T follicular helper cell (primary cell): Measurements from ENCODE around the gene ITIH5.
"Not testable (repeated sequence)": the region's sequence is repeated elsewhere in the genome, so short reads cannot be mapped to it uniquely, and the experiment has no call there.

Source experiments
- DNase-seq: peaks from one replicate; pipeline ENCODE4 v3.0.0-alpha.2; 2020; ENCODE audit warnings: low read depth
- total RNA-seq, 2 experiments: gene quantifications; one replicate each; lab custom pipeline; 2026; lab: John Stamatoyannopoulos, UW

ITIH5 gene
- total RNA-seq, result 0 to 0.09 reads per million in 2 experiments

DNA sequence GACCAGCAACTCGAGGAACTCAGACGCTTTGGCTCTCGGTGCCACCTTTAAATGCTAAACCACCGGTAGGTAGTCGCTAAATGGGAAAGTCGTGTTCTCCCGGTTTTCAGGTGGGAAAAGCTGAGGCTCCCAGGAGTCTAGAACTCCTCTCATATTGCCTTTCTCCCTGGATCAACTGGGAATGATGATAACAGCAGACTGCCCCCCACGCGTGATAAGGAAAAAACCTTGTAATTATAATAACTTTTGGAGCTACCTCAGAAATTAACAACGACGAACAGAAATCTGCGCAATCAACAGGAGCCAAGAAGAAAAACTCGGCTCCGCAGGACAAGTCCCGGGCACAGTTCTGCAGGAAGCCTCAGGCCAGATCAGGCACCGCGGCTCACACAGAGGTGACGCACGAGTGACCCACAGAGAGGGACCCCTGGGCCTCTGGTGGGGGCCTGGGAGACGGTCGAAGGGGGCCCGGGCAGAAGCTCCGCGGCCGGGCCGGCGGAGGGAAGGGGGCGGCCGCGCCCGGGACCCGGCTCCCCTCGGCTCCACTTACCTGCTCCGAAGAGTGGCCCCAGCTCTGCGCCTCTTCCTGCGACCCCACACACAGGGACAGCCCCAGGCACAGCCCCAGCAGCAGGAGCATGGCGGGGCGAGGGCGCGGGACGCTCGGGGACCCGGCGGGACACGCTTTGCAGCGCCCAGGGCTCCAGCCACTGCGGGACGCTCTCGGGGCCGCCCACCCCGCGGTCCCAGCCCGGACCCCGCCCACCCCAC lies at the start of gene ITIH5:
Gene ITIH5 (minus strand): TSS at position 714 of the 771 bp plus-strand sequence. CDS start 74 bp downstream, at position 640.
- DNase-seq, result no peak

DNA sequence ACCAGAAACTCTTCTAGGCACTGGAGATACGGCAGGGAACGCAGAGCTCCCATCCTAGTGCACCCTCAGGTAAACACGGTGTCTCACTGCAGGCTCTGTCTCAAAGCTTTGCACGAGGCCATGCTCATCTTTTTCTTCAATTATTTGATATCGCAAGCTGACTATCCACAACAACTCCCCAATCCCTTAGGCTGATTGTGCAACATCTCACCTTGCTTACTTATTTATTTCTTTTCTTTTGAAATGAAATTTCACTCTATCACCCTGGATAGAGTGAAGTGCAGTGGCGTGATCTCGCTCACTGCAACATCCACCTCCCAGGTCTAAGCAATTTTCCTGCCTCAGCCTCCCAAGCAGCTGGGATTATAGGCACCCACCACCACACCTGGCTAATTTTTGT lies 48.7 kb upstream of the ITIH5 start:
- DNase-seq, result no peak

DNA sequence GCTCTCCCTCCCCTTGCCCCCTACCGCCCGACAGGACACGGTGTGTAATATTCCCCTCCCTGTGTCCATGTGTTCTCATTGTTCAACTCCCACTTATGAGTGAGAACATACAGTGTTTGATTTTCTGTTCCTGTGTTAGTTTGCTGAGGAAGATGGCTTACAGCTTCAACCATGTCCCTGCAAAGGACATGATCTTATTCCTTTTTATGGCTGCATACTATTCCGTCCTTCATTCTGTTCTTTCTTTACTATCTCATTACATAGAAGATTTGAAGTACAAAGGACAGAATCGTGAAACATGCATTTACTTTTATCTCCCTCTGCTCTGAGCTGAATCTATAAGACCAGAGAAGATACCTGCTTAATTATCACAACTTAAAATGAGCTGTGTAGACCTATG lies 44.3 kb upstream of the ITIH5 start:
- DNase-seq, result not testable (repeated sequence)

- no peak for DNase-seq
Observed at GRCh38 chr10:7710446-7710845, 43.7 kb upstream of the ITIH5 start.

GRCh38 chr10:7708832-7709231 lies 42.1 kb upstream of the ITIH5 start:
- DNase-seq, result no peak

DNA sequence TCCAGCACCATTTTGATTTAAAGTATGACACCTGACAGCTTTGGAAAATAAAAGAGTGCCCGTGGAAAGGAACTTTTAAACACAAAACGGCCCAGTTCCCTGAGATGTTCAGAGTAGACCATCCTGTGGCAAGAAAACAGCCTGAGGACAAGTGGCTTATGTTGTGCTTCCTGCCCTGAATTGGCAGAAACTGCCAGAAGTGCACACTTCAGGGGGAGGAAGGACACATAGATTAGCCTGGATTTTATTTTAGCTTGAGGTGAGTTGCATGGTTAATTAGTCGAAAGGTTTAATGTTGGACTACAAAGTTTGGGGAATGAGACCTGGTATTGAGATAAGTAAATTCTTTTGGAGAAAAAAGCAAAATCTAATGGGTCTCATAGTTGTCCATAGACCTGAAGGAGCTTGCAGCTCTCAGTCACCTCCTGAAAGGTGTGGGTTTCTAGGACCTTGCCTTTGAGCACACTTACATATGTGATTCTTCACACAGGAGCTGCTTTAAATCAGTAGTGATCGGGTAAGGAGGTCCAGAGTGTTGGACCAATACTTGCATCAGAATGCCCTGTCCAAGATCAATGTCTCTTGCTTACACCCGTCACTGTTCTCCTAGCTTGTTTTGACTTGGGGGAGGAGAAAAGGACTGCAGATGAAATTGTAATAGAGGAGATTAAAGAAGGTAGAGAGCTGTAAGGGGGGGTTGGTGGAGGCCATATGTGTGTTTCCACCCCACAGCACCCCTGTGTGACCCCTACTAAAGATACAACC lies 41.3 kb upstream of the ITIH5 start:
- DNase-seq, result no peak

DNA sequence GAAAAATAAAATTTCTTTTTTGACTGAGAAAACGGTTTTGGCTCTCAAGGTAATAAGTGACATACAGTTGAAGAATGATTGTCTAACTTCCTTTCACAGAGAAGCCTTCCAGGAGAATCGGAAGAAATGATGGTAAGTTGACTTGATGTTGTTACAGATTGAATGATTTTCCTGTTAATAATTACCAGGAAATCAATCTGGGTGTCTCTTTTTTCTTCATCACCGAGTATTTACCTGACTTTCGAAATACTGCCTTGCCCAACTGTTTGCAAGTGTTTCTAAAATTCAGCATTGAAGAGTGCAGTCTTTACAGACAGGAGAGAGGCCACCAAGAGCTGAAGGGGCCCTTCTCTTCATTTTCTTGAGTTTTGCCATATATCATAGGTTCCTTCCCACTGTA lies 40.3 kb upstream of the ITIH5 start:
- no peak for DNase-seq

GRCh38 chr10:7706534-7707073 lies 39.8 kb upstream of the ITIH5 start:
- DNase-seq, result no peak

- DNase-seq, result no peak
Observed at GRCh38 chr10:7705341-7705740, 38.6 kb upstream of the ITIH5 start.

DNA sequence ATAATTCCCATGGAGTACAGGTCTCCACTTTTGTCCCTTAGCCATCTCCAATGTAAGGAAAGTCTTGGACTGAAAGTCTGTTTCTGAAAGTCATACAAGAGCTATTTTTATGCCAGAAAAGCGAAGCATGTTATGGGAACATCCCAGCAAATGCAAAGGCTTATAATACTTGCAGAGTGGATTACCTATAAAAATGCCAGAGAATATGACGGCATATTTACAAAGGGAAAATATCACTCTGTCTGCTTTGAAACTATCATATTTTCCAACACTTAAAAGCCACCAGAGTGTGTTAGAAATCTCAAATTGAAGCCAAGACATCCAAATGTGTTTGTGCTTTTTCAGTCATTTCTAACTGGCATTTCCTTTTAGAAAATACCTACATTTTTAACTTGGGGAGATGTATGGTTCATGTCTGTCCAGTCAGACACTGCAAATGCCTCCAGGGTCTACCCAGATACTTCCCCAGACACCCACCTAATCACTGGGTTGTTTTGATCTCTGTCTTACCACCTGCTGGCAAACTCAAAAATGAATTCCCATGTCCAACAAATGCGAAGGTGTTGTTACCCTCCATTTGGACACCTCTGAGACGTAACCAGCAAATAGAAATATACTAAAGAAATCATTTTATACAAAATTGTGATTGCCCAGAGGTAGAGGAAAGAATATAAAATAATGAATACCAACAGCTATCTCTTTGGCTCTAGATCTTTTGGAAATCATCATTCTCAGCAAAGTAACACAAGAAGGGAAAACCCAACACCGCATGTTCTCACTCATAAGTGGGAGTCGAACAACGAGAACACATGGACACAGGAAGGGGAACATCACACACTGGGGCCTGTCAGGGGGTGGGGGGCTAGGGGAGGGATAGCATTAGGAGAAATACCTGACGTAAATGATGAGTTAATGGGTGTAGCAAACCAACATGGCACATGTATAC lies 37.6 kb upstream of the ITIH5 start:
- no peak for DNase-seq

DNA sequence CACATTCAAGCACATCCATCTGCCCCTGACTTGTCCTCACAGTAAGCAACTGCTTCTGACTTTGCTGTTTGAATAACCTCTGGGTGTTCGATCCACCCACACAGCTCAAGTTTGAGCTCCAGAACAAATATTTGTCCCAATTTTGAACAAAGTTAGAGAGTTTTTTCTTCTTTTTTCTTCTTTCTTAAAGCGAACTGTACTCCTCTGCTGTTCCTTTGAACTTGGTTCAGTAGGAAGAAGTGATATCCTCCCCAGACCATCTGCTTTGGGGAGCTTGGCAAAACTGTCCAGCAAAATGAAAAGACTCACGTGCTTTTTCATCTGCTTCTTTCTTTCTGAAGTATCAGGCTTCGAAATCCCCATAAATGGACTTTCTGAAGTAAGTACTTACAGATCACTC lies 36.4 kb upstream of the ITIH5 start, which contains the start of gene ITIH2:
Gene ITIH2 (plus strand): TSS at position 177 of the 400 bp plus-strand sequence. CDS start 119 bp downstream, at position 296.
- no peak for DNase-seq

DNA sequence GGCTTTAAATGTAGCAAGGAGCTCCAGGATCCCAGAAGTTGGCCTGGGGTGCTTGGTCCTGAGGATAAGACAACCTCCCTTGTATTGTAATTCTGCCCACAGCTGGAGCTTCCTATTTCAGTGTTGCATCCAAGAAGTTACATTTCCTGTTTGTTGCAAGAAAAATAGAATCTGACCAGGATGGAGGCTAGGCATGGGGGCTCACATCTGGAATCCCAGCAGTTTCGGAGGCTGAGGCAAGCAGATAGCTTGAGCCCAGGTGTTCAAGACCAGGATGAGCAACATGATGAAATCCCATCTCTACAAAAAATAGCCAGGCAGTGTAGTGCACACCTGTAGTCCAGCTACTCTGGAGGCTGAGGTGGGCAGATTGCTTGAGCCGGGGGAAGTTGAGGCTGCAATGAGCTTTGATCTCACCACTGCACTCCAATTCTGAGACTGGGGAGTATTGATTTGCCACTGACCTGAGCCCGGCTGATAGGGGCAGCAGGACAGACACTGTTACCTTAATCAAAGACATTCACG lies 35.6 kb upstream of the ITIH5 start:
- DNase-seq, result no peak

- no peak for DNase-seq
Observed at GRCh38 chr10:7701158-7701742, 34.5 kb upstream of the ITIH5 start.

DNA sequence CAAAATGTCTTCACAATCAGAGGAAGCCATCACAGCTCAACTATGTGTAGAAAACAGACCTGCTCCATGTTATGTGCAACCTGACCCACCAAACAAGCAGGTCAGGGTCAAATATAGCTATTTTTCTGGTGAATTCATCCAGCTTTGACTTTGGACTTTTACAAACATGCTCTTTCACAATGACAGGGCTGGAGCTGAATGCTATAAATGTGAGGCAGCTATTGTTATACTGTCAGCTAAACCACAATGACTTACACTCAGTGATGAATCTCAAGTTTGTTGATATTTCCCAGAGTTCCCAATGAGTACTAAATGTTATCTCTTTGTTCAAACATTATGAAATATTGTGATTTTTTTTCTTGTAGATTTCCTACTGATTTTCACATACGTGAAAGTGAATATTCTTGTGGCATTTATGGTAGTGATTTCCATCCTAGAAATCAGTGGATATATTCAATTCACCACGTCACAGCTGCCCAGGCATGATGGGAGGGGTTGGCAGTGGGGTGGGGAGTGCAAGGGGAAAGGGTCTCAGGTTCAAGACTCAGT lies 33.9 kb upstream of the ITIH5 start:
- no peak for DNase-seq

DNA sequence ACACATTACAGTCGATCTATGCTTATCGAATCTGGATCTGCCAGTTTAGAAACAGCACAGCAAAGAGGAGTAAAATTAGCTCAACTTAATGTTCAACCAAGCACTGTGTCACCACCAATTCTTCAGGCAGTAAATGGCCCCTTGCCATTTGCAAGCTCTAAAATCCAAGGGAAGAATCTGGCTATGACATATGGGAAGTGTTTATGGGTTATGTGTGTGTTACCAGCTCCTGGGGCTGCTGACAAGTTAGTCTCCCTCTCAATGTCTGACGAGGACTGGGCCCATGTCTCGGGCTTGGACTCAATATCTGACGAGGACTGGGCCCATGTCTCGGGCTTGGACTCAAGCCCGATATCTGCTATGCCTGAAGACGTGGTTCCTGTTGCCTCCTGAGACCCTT lies 30.7 kb upstream of the ITIH5 start:
- DNase-seq, result no peak

DNA sequence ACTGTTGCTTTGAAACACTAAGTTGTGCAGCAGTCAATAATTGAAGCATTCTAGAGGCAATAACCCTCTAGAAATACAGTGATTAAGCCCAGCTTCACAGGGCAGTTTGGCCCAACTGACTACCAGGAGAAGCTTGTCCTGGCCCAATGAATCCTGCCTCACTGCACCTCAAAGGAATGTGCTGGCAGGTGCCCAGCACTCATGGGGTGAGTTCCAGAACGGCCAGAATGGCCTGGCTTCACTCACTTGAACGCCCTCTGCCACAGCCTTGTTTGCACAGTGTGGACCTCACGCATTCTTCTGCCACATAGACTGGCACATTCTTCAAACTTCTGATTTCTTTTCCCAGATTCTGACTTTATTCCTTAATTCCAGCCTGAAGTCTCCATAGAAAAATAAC lies 29.8 kb upstream of the ITIH5 start:
- no peak for DNase-seq

DNA sequence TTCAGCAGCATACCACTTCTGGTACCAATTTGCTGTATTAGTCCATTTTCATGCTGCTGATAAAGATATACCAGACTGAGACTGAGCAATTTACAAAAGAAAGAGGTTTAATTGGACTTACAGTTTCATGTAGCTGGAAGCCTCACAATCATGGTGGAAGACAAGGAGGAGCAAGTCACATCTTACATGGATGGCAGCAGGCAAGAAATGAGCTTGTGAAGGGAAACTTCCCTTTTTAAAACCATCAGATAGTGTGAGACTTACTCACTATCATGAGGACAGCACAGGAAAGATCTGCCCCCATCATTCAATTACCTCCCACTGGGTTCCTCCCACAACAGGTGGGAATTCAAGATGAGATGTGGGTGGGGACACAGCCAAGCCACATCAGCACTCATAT lies 26.4 kb upstream of the ITIH5 start:
- DNase-seq, result not testable (repeated sequence)

- not testable (repeated sequence) for DNase-seq
Observed at GRCh38 chr10:7692368-7692767, 25.6 kb upstream of the ITIH5 start.

GRCh38 chr10:7690885-7691597 lies 24.3 kb upstream of the ITIH5 start:
- DNase-seq, result not testable (repeated sequence)

DNA sequence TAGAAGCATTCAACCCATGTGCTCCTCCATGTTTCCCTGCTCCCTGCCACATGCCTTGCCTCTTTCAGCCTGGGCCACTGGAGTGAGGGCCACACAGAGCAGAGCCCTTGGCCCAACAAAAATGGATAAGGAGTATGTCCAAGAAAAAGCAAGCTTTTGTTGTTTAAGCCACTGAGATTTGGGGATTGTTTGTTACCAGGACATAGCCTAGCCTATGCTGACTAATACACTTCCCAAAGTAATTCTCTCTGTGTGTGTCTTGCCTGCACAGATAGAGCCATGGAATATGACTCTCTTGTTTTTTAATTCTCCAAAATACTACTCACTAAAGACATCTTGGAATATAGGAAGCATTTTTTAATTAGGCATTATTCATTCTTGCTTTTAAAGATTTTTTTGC lies 22.8 kb upstream of the ITIH5 start:
- DNase-seq, result no peak
